GM20431 (cell line): ENCODE data around the gene ANKRD60.

ENCODE experiments used
- in situ Hi-C: fragments of 300-500 bp; cut with MseI, MboI; formaldehyde crosslinking; loops from one replicate; pipeline ENCODE4 v1.15.0; 2020; ENCODE audit warnings: low sequenced_read_pairs; ENCODE audit not compliant: unreplicated experiment

The ANKRD60 gene, protein sequence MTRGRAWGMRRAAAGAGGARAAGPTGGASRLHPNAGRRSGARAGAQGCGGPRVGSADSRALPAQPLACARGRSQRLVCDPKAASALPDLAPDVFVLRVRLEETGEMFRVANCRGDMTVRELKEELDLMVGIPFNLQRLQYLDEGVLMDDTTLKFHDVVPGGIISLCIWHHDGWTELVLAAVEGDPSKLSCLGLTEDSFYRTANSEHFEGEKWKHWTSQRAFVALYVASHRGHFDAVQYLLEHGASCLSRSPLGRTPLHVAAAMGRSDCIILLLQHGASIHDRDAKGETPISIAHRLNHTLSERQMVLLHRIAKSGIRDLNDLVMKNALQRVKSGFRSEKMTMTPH

DNA sequence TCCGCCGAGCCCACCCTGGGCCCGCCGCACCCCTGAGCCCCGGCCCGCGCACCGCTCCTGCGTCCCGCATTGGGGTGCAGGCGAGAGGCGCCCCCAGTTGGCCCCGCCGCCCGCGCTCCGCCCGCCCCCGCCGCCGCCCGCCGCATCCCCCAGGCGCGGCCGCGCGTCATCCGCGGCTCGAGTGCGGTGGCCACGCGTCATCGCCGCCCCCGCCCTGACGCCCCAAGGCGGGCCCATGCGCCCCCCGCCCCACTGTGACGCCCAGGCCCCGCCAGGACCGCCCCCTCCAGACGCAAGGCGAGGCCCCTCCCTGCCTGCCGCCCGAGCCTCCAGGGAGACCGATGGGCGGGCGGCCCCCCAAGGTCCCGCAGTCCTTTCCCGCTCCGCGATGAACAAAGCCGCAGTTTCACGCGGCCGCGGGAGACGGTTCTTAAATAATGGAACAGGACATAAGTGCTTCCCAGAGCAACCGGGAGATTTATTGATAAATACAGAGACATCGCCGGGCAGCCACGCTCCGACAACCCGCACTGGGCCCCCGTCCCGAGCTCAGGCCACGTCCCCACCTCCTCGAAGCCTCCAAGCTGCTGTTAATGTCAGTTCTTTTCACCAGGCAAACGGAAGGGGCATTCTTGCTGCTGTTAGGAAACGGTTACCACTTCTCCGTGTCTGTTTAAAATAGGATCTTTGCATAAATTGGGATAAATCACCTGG, at the start of gene ANKRD60:
ANKRD60 (minus strand) TSS at position 170 of the 714 bp plus-strand sequence; CDS start at position 170, 0 bp downstream.
- in situ Hi-C loops: loop anchor here (25.0 kb wide), 1 partner anchor 409 kb away; no protein-coding TSS in a partner anchor

DNA sequence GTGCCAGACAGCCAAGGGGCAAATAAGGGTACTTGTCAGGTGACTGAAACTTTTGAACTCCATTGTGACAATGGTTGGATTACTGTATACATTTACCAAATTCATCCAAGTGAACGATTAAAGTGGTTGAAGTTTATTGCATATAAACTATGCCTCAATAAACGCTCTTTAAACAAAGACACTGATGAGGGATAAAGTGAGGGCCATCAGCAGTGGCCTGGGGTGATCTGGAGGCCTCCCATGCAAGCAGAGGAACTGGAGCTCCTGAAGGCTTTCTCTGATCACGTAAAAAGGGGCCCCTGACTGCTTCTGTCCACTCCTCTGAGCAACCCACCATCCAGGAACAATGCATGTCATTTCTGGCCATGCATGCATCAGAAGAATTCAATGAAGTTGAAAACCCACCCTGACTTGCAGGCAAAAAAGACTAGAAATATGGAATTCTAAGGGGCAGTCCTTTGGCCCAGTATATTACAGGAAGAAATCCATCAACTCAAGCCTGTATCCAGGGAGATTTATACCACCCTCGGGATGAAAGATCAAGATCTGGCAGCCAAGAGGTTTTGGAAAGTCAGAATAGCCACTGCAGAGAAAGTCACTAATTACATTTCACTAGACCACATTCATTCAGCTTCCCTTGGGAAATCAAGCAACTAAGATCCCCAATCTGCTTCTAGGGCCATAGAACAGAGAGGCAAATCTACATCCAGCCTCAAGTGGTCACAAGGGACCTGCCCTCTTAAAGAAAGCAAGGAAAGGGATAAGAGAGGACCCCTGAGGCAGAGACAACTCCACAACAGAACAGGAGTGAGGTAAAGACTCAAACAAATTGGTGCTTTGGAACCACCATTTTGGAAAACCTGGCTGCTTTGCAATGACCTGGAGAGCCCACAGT, 49.4 kb upstream of the ANKRD60 start:
- in situ Hi-C loops: no loop called here

DNA sequence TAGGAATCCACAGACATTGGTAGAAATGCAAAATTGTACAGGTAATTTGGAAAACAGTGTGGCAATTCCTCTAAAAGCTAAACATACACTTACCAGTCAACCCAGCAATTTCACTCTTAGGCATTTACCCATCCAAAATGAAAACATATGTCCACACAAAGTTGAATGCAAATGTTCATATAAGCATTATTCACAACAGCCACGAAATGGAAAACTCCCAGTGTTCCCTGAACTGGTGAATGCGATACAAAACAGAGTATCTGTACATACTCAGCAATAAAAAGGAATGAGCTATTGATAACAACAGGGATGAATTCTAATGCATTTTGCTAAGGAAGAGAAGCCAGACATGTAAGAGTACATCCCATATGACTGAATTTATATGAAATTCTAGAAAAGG, 48.7 kb upstream of the ANKRD60 start:
- in situ Hi-C loops: no loop called here

DNA sequence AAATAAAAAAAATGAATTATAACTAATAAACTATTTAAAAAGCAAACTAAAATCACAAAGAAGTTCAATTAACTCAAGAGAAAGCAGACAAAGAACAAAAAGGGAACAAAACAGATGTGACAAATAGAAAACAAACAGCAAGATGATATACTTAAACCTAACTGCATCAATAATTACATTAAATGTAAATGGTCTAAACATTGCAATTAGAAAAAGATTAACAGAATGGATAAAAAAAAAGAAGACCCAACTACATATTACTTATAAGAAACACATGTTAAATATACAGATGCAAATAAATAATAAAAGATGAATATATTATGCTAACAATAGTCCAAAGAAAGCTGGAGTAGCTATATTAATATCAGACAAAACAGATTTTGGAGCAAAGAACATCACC, 45.9 kb upstream of the ANKRD60 start:
- in situ Hi-C loops: no loop called here

DNA sequence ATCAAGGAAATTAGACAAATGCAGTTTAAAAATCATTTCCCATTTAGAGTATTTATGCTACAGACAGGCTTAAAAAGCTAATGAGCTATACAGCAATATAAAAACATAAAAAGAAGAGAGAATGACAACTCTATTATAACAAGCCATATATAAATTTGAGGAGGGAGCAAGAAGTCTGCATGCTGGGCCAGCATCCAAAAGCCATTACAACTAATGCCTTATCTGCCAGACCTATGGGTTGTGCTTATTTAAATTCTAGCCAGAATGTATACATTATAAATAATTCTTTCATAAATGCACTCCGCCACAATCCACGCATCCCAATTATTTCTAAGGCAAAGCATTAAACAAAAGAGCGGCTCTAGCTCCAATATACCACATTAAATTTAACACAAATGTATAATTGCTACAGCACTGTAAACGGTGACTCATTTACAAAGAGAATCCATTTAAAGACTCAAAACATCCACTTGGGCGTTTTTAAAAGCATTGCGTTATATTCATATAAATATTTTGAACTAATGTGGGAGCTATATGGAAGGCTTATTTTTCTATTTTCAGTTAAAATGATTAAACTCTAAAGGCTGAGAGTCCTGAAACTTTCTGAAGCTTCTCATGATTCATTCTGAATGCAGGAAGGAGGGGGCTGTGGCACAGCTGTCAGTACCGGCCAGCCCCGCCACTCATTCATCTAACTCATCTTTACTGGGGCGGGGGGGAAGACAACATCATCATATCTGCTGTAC, 43.3 kb upstream of the ANKRD60 start:
- in situ Hi-C loops: no loop called here

- in situ Hi-C loops: no loop called here
Observed at GRCh38 chr20:58268936-58269619, 40.6 kb upstream of the ANKRD60 start.

DNA sequence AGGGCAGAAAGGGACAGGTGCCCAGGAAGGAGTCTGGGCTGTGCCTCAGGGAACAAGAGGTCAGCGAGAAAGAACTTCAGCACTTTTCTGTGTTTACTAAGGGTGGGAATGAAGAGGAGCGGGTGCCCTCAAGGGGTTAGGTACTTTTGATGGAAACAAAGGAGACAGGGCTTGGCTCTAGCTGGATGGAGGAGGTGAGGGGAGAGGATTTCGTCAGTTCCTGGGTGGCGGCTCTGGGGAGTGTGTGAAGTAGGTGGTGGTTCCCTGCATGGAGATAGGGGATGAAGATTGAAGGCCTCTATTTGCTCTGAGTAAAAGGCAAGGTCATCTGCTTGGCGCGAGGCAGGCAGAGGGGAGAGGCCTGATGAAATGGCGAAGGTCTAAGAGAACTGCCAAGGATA, 40.0 kb upstream of the ANKRD60 start:
- in situ Hi-C loops: no loop called here

GRCh38 chr20:58267389-58268215, 39.1 kb upstream of the ANKRD60 start:
- in situ Hi-C loops: no loop called here

DNA sequence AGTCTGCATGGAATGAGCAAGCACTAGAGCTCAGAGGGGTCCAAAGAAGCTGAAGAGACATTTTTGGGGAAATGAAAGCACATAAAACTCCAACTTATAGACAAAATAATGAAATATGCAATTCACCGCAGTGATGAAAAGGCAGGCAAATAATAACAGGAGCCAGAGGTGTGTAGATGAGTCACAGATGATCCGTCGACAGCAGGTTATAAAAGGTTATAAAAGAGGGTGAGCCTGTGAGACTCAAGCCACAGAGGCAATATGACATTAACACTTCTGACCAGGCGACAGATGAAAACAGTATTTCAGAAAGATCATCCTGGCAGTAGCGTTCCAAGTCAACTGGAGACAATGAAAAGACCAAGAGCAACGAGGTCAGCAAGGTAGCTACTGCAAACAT, 35.8 kb upstream of the ANKRD60 start:
- in situ Hi-C loops: no loop called here

GRCh38 chr20:58261660-58262059, 33.2 kb upstream of the ANKRD60 start:
- in situ Hi-C loops: no loop called here

DNA sequence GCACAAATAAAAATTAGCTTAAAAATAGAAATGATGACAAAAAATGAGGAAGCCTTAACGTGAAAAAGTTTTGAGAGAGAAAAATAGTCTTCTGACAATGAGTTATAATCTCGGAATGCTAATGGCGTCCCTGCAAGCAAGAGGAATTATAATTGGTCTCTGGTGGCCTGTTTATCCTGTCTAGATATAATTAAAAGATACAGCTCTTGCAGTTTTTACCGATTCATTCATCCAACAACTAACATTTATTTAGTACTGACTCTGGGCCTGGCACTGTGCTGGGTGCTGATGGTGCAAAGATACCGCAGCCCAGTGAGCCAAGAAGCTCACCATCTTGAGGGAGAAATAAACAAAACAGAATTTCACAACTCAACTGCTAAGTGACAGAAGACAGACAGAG, 31.6 kb upstream of the ANKRD60 start:
- in situ Hi-C loops: no loop called here

GRCh38 chr20:58256842-58257241, 28.4 kb upstream of the ANKRD60 start:
- in situ Hi-C loops: no loop called here

DNA sequence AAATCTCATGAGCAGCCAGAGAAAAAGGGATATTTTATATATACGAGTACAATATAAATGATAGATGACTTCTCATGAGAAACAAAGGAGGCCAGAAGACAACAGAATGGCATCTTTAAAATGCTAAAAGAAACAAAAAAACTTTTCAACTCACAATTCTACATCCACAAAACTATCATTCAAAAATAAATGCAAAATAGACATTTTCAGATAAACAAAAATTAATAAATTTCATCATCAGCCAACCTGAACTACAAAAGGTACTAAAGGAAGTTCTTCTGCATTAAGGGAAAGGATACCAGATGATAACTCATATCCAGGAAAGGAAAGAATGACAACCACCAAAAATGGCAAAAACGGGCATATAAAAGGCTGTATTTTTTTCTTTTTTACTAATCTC, 27.9 kb upstream of the ANKRD60 start:
- in situ Hi-C loops: no loop called here

DNA sequence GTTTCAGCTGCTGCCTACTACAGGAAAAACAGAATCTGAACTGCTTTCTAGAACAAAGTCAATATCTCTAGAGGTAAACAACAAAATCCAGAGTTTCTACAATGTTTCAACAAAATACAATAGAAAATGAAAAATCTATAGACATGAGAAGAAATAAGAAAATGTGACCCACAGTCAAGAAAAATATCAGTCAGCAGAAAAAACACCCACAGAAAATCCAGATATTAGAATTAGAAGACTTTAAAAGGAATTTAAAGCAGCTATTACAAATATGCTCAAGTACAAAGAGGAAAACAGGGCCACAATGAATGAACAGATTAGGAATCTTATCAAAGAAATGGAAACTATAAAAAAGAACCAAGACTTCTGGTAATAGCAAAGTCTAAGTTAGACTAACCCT, 26.4 kb upstream of the ANKRD60 start:
- in situ Hi-C loops: no loop called here

GRCh38 chr20:58251979-58252591, 23.6 kb upstream of the ANKRD60 start:
- in situ Hi-C loops: no loop called here

- in situ Hi-C loops: no loop called here
Observed at GRCh38 chr20:58251348-58251978, 23.0 kb upstream of the ANKRD60 start.

DNA sequence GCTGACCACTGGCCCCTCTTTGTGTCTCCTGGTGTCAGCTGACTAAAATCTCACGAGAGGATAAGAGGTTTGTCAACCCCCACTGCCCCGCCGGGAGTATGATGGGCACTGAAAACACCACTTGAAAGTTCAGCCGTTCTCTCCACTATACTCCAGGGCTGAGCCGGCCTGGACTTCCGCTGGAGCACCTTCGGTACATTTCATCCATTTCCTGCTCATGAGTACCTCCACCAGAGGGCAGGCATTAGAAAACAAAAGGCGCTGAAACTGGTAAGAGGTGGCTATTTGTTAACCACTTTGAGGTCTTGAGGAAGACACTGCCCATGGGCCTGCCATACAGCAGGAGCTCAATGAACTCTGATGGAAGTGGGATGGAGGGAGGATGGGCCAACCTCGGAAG, 17.9 kb upstream of the ANKRD60 start:
- in situ Hi-C loops: loop anchor here (25.0 kb wide), 1 partner anchor 391 kb away; no protein-coding TSS in a partner anchor
